ENCODE measurements around the gene CXCL8.
"Not testable (repeated sequence)": the region's sequence is repeated elsewhere in the genome, so short reads cannot be mapped to it uniquely, and the experiment has no call there.

Gene CXCL8

GRCh38 chr4:73740353-73740778 is at the start of gene CXCL8:
Gene CXCL8, plus strand, starts transcription at chr4:73740569. Its CDS starts 90 bp downstream, at chr4:73740659.
- Mint-ChIP-seq H3K27me3 (ENCODE audit: low read depth) (no peaks in the 10 kb centered on the region), H3K4me1 (ENCODE audit: low read depth) (peaks cover 2% of the 10 kb centered on the region), H3K9me3 (peaks cover 3% of the 10 kb centered on the region), H3K27ac (no peak within 1 kb of the TSS), H3K36me3 (ENCODE audit: low read depth) (no peaks in the 10 kb centered on the region), H3K4me3 (no peak within 1 kb of the TSS)

- H3K27me3 Mint-ChIP-seq (ENCODE audit: low read depth); H3K4me3 Mint-ChIP-seq; H3K27ac Mint-ChIP-seq; H3K9me3 Mint-ChIP-seq; H3K36me3 Mint-ChIP-seq (ENCODE audit: low read depth); H3K4me1 Mint-ChIP-seq (ENCODE audit: low read depth): not testable (repeated sequence)
These were observed 49.2 kb upstream of the CXCL8 start for GRCh38 chr4:73691201-73691600.

GRCh38 chr4:73691759-73692158 is 48.6 kb upstream of the CXCL8 start:
- no peaks in the 10 kb centered on the region for H3K9me3 Mint-ChIP-seq

GRCh38 chr4:73692254-73692653 is 48.1 kb upstream of the CXCL8 start:
- H3K36me3 Mint-ChIP-seq (ENCODE audit: low read depth) = no peaks in the 10 kb centered on the region
- no peaks in the 10 kb centered on the region for H3K9me3 Mint-ChIP-seq
- H3K27me3 Mint-ChIP-seq (ENCODE audit: low read depth) = no peaks in the 10 kb centered on the region
- no peak overlapping the region for H3K27ac Mint-ChIP-seq
- no peak overlapping the region for H3K4me3 Mint-ChIP-seq
- H3K4me1 Mint-ChIP-seq (ENCODE audit: low read depth) = no peaks in the 10 kb centered on the region

More at GRCh38 chr4:73691759-73692158, 48.6 kb upstream of the CXCL8 start:
- H3K36me3 Mint-ChIP-seq (ENCODE audit: low read depth) = no peaks in the 10 kb centered on the region
- H3K27ac Mint-ChIP-seq = no peak overlapping the region
- H3K4me3 Mint-ChIP-seq = no peak overlapping the region
- no peaks in the 10 kb centered on the region for H3K4me1 Mint-ChIP-seq (ENCODE audit: low read depth)
- H3K27me3 Mint-ChIP-seq (ENCODE audit: low read depth) = no peaks in the 10 kb centered on the region

GRCh38 chr4:73692701-73693100 is 47.7 kb upstream of the CXCL8 start:
- no peaks in the 10 kb centered on the region for H3K4me1 Mint-ChIP-seq (ENCODE audit: low read depth)
- H3K27me3 Mint-ChIP-seq (ENCODE audit: low read depth) = no peaks in the 10 kb centered on the region
- H3K4me3 Mint-ChIP-seq = no peak overlapping the region
- H3K36me3 Mint-ChIP-seq (ENCODE audit: low read depth) = no peaks in the 10 kb centered on the region
- no peaks in the 10 kb centered on the region for H3K9me3 Mint-ChIP-seq
- no peak overlapping the region for H3K27ac Mint-ChIP-seq

- no peaks in the 10 kb centered on the region for H3K36me3 Mint-ChIP-seq (ENCODE audit: low read depth)
- no peaks in the 10 kb centered on the region for H3K4me1 Mint-ChIP-seq (ENCODE audit: low read depth)
These were observed 46.6 kb upstream of the CXCL8 start for GRCh38 chr4:73693811-73694210.

GRCh38 chr4:73698217-73698616 is 42.2 kb upstream of the CXCL8 start:
- no peak overlapping the region for H3K27ac Mint-ChIP-seq
- H3K36me3 Mint-ChIP-seq (ENCODE audit: low read depth) = no peaks in the 10 kb centered on the region
- H3K4me3 Mint-ChIP-seq = no peak overlapping the region
- no peaks in the 10 kb centered on the region for H3K27me3 Mint-ChIP-seq (ENCODE audit: low read depth)
- H3K9me3 Mint-ChIP-seq = no peaks in the 10 kb centered on the region
- H3K4me1 Mint-ChIP-seq (ENCODE audit: low read depth) = no peaks in the 10 kb centered on the region

More at GRCh38 chr4:73693811-73694210, 46.6 kb upstream of the CXCL8 start:
- no peak overlapping the region for H3K4me3 Mint-ChIP-seq
- no peak overlapping the region for H3K27ac Mint-ChIP-seq
- H3K9me3 Mint-ChIP-seq = no peaks in the 10 kb centered on the region
- no peaks in the 10 kb centered on the region for H3K27me3 Mint-ChIP-seq (ENCODE audit: low read depth)

- Mint-ChIP-seq H3K4me1 (ENCODE audit: low read depth) (no peaks in the 10 kb centered on the region), H3K36me3 (ENCODE audit: low read depth) (no peaks in the 10 kb centered on the region), H3K27me3 (ENCODE audit: low read depth) (no peaks in the 10 kb centered on the region), H3K9me3 (no peaks in the 10 kb centered on the region), H3K4me3 (no peak overlapping the region), H3K27ac (no peak overlapping the region)
These were observed 39.3 kb upstream of the CXCL8 start for GRCh38 chr4:73701116-73701515.

- peaks cover under 1% of the 10 kb centered on the region for H3K4me1 Mint-ChIP-seq (ENCODE audit: low read depth)
- H3K27ac Mint-ChIP-seq = no peak overlapping the region
- no peaks in the 10 kb centered on the region for H3K36me3 Mint-ChIP-seq (ENCODE audit: low read depth)
- no peaks in the 10 kb centered on the region for H3K9me3 Mint-ChIP-seq
- no peaks in the 10 kb centered on the region for H3K27me3 Mint-ChIP-seq (ENCODE audit: low read depth)
- no peak overlapping the region for H3K4me3 Mint-ChIP-seq
These were observed 37.5 kb upstream of the CXCL8 start for GRCh38 chr4:73702796-73703287.

- Mint-ChIP-seq H3K4me3 (no peak overlapping the region), H3K9me3 (no peaks in the 10 kb centered on the region), H3K36me3 (ENCODE audit: low read depth) (no peaks in the 10 kb centered on the region), H3K4me1 (ENCODE audit: low read depth) (peaks cover 4% of the 10 kb centered on the region), H3K27ac (no peak overlapping the region), H3K27me3 (ENCODE audit: low read depth) (no peaks in the 10 kb centered on the region)
These were observed 37.0 kb upstream of the CXCL8 start for GRCh38 chr4:73703320-73703719.

- Mint-ChIP-seq H3K36me3 (ENCODE audit: low read depth) (no peaks in the 10 kb centered on the region), H3K9me3 (no peaks in the 10 kb centered on the region), H3K27me3 (ENCODE audit: low read depth) (no peaks in the 10 kb centered on the region), H3K4me1 (ENCODE audit: low read depth) (peaks cover 7% of the 10 kb centered on the region), H3K4me3 (no peak overlapping the region), H3K27ac (no peak overlapping the region)
These were observed 35.9 kb upstream of the CXCL8 start for GRCh38 chr4:73704314-73705055.

GRCh38 chr4:73705056-73705432 is 35.3 kb upstream of the CXCL8 start:
- no peaks in the 10 kb centered on the region for H3K9me3 Mint-ChIP-seq

GRCh38 chr4:73705721-73706120 is 34.6 kb upstream of the CXCL8 start:
- Mint-ChIP-seq H3K27me3 (ENCODE audit: low read depth) (no peaks in the 10 kb centered on the region), H3K36me3 (ENCODE audit: low read depth) (no peaks in the 10 kb centered on the region), H3K9me3 (no peaks in the 10 kb centered on the region), H3K4me3 (no peak overlapping the region), H3K4me1 (ENCODE audit: low read depth) (peaks cover 10% of the 10 kb centered on the region), H3K27ac (no peak overlapping the region)

More at GRCh38 chr4:73705056-73705432, 35.3 kb upstream of the CXCL8 start:
- H3K27me3 Mint-ChIP-seq (ENCODE audit: low read depth) = no peaks in the 10 kb centered on the region
- no peak overlapping the region for H3K27ac Mint-ChIP-seq
- H3K4me1 Mint-ChIP-seq (ENCODE audit: low read depth) = peaks cover 10% of the 10 kb centered on the region
- H3K36me3 Mint-ChIP-seq (ENCODE audit: low read depth) = no peaks in the 10 kb centered on the region
- H3K4me3 Mint-ChIP-seq = no peak overlapping the region

GRCh38 chr4:73706811-73707210 is 33.6 kb upstream of the CXCL8 start:
- Mint-ChIP-seq H3K9me3 (no peaks in the 10 kb centered on the region), H3K27ac (no peak overlapping the region), H3K4me1 (ENCODE audit: low read depth) (peaks cover 13% of the 10 kb centered on the region), H3K4me3 (no peak overlapping the region), H3K27me3 (ENCODE audit: low read depth) (no peaks in the 10 kb centered on the region), H3K36me3 (ENCODE audit: low read depth) (no peaks in the 10 kb centered on the region)

- H3K4me3 Mint-ChIP-seq = no peak overlapping the region
- H3K9me3 Mint-ChIP-seq = no peaks in the 10 kb centered on the region
- no peak overlapping the region for H3K27ac Mint-ChIP-seq
- H3K27me3 Mint-ChIP-seq (ENCODE audit: low read depth) = no peaks in the 10 kb centered on the region
- peaks cover 15% of the 10 kb centered on the region for H3K4me1 Mint-ChIP-seq (ENCODE audit: low read depth)
- no peaks in the 10 kb centered on the region for H3K36me3 Mint-ChIP-seq (ENCODE audit: low read depth)
These were observed 33.0 kb upstream of the CXCL8 start for GRCh38 chr4:73707269-73707875.
